ENCODE data around the gene CIROP.

Gene CIROP, protein sequence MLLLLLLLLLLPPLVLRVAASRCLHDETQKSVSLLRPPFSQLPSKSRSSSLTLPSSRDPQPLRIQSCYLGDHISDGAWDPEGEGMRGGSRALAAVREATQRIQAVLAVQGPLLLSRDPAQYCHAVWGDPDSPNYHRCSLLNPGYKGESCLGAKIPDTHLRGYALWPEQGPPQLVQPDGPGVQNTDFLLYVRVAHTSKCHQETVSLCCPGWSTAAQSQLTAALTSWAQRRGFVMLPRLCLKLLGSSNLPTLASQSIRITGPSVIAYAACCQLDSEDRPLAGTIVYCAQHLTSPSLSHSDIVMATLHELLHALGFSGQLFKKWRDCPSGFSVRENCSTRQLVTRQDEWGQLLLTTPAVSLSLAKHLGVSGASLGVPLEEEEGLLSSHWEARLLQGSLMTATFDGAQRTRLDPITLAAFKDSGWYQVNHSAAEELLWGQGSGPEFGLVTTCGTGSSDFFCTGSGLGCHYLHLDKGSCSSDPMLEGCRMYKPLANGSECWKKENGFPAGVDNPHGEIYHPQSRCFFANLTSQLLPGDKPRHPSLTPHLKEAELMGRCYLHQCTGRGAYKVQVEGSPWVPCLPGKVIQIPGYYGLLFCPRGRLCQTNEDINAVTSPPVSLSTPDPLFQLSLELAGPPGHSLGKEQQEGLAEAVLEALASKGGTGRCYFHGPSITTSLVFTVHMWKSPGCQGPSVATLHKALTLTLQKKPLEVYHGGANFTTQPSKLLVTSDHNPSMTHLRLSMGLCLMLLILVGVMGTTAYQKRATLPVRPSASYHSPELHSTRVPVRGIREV

DNA sequence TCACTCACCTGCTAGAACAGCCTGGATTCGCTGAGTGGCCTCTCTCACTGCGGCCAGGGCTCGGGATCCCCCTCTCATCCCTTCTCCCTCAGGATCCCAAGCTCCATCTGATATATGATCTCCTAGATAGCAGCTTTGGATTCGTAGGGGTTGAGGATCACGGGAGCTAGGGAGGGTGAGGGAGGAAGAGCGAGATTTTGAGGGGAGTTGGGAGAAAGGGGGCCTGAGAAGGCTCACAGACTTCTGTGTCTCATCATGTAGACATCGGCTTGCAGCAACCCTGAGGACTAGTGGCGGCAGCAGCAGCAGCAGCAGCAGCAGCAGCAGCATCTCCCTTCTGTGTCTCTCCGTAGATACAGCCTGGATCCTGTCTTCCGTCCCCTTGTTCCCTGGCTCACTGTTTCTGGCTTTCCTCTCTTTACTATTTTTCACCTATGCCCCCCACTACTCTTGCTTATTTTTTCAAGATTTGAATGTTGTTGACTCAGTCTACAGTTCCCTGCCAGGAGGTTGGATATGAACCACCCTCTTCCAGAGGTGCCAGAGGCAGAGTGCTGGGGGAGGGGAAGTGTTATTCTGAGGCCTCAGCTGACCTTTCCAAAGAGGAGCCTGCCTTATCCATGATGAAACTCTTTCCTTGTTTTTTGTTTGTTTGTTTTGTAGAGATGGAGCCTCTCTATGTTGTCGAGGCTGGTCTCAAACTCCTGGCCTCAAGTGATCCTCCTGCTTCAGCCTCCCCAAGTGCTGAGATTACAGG is at the start of gene CIROP:
Gene CIROP (minus strand): TSS at position 399 of the 757 bp plus-strand sequence. CDS start 69 bp downstream, at position 330.
- no peak for FAIRE-seq
- TF ChIP-seq POLR2A (IDR thresholded peaks at IDR 0.05; ENCODE audit: low read depth, low read length): no peak
- no peak for DNase-seq (ENCODE audit: insufficient read length, low spot score)

DNA sequence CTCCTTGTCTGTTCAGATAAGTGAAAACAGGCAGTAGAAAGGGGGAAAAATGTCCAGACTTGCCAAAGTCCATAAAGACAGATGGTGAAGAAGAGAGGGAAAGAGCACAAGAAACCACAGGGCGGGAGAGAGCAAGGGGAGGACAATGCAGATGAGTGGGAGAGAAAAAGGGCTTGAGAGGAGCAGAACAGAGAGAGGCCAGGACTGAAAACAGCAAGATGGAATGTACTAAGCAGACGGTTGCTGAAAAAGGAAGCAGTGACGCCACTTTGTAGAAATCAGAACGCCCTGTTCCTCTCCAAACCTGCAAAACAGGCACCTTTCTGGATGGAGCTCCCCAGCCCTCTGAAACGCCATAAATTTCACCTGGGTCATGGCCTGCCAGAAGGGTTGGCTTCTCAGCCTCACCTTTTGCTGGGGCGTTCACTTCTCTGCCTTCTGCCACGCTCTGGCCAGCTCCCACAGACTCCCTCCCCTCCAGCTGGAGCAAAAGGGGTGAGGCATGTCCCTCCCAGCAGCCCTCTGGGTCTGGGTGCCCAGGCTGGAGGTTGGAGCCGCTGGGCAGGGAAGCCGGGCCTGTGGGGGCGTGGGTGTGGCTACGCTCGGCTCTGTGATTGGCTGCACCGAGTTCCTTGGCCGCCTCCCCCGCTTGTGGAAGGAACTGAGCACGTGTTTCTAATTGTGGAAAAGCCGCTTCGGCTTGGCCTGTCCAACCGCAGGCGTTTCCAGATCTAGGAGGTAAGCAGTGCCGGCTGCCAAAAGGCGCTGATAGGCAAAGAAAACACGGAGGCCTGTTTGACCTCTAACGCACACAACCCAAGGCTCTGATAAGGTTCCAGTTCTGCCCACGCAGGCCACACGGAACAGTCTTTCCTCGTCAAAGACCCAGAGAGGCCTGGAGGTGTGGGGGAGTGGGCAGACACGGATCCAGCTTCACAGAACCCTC is 49.3 kb upstream of the CIROP start:
- TF ChIP-seq POLR2A (IDR thresholded peaks at IDR 0.05; ENCODE audit: low read depth, low read length): no peak
- DNase-seq (ENCODE audit: insufficient read length, low spot score) (no peak), FAIRE-seq (no peak)

DNA sequence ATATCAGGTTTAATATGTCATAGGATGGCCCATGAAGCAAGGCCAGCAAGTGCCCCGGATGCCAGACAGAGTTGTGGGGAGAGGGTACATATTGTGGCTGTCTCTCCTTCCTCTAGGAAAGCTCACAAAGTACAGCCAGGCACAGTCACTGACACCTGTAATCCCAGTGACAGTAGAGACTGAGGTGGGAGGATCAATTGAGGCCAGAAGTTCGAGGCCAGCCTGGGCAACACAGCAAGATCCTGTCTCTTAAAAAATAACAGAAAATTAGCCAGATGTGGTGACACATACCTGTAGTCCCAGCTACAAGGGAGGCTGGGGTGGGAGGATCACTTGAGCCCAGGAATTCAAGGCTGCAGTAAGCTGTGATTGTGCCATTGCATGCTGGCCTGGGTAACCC is 46.6 kb upstream of the CIROP start:
- no peak for FAIRE-seq
- no peak for TF ChIP-seq POLR2A (IDR thresholded peaks at IDR 0.05; ENCODE audit: low read depth, low read length)
- no peak for DNase-seq (ENCODE audit: insufficient read length, low spot score)

DNA sequence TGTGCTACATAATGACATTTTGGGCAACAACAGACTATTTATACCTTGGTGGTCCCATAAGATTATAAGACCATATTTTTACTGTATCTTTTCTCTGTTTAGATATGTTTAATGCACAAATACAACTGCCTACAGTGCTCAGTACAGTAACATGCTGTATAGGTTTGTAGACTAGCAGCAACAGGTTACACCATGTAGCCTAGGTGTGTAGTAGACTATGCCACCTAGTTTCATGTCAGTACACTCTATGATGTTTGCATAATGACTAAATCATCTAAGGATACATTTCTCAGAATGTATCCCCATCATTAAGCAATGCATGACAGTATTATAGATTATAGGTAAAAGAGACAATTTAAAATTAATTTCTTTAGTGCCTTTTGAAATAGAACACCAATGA is 45.0 kb upstream of the CIROP start:
- no peak for FAIRE-seq
- no peak for DNase-seq (ENCODE audit: insufficient read length, low spot score)
- no peak for TF ChIP-seq POLR2A (IDR thresholded peaks at IDR 0.05; ENCODE audit: low read depth, low read length)

DNA sequence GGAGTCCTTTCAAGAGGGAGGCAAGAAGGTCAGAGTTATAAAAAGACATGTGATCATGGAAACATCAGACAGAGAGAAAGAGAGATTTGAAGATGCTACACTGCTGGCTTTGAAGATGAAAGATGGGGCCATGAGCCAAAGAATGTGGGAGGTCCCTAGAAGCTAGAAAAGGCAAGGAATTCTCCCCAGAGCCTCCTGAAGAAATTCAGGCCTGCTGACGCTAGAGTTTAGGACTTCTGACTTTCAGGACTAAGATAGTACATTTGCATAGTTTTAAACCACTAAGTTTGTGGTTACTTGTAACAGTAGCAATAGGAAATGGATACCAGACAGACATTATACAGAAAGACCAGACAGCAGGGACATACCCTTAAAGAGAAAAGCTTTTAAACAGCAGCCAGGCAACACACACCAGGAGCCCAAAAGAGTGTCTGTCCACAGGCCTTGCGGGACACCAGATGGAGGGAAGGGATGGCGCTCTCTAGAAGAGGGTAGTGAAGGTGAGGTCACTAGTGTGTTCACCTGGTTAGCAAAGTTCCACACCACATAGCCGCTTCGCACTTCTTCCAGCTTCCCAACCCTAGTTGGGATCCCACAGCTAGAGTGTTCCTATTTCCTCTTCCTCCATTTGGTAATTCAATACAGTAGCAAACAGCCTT is 43.9 kb upstream of the CIROP start:
- DNase-seq (ENCODE audit: insufficient read length, low spot score) (no peak), FAIRE-seq (no peak)
- TF ChIP-seq POLR2A (IDR thresholded peaks at IDR 0.05; ENCODE audit: low read depth, low read length): no peak

DNA sequence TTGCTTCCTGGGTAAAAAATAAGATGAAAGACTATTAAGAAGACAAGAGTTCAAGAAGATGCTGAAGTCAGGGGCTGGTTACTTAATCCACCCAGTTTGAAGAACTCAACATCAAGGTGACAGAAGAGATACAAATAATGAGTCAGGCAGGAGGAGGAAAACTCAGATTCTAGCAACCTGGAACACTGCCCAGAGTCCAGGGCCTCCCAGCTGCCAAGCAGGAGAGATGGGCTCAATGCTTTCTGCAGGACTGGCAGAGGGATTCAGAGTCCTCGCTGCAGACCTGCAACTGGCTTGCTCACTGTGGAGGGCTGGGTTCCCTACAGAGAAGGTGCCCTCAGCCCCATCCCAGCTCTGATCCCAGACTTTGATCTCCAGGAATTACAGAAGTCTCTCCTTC is 42.9 kb upstream of the CIROP start:
- FAIRE-seq (no peak), DNase-seq (ENCODE audit: insufficient read length, low spot score) (no peak)
- no peak for TF ChIP-seq POLR2A (IDR thresholded peaks at IDR 0.05; ENCODE audit: low read depth, low read length)

DNA sequence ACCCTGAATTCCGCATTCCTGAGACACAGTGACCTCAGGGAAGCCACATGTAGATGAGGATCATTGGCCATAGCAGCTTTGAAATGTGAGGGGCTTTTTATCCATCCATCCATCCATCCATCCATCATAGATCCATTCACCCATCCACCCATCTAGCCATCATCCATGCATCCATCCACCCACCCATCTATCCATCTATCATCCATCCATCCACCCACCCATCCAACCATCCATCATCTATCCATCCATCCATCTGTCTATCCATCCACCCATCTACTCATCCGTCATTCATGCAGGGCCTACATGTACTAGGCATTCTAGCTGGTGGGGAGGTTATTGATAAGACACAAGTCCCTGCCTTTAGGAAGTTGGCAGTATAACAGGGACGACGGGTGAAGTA is 42.2 kb upstream of the CIROP start:
- TF ChIP-seq POLR2A (IDR thresholded peaks at IDR 0.05; ENCODE audit: low read depth, low read length): no peak
- FAIRE-seq (no peak), DNase-seq (ENCODE audit: insufficient read length, low spot score) (no peak)

DNA sequence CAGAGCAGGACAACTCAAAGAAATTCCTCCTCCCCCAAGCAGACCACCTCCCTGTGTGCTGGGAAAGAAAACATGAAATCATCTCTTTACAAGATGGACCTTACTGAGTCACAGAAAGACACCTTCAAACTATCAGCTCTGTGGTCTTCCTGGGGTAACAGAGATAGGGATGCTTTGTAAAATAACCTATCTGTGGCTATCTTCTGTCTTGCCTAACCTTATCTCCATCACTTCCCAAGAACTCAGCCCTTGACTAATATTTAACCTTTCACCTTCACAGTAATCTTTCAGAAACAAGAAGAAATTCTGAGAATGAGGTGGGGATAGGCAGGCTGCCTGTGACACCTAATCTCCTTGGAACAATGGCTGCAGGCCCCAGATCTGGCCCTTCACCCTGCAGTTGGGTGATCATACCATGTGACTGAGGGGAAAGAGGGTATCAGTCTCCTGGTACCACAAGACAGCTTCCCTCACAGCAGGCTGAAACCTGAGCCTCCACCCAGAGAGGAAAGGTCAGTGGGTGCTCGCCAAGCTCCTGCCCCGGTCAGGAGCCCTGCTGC is 41.6 kb upstream of the CIROP start:
- DNase-seq (ENCODE audit: insufficient read length, low spot score) (no peak), FAIRE-seq (no peak)
- TF ChIP-seq POLR2A (IDR thresholded peaks at IDR 0.05; ENCODE audit: low read depth, low read length): no peak

DNA sequence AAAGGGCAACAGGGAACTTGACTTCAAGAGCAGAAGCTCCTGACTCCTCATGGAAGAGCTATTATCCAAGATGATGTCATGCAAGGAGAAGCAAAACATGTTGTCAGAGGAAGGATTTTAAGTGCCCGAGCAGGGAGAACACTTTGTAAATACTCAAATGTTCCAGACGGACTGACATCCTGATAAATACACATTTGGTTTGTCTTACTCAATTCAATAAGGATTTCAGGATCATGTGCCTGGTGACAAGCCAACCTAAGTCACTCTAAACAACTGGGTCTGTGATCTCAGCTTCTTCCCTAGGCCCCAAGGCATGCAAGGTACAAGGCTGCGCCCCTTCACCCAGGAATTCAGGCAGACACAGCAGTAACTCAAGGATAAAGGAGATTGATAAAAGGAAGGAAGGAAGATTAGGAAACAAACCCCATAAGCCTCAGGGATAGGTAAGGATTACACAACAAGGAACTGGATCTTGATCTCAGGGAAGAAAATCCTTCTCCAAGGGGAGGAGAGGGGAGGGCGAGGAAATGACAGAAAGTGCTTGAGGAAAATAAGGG is 41.1 kb upstream of the CIROP start:
- FAIRE-seq (no peak), DNase-seq (ENCODE audit: insufficient read length, low spot score) (no peak)
- no peak for TF ChIP-seq POLR2A (IDR thresholded peaks at IDR 0.05; ENCODE audit: low read depth, low read length)

DNA sequence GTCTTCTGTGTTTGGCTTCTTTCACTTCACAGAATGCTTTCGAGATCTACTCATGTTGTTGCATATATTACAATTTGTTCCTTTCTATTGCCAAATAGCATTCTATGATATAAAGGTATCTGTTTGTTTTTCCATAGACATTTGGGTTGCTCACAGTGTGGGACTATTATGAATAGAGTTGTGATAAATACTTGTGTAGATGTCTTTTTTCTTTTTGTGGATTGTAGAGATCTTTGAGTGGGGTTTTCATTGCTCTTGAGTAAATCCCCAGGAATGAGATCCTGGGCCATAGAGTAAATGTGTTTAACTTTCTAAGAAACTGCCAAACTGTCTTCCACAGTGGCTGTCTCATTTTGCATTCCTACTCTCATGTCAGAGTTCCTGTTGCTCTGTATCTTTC is 39.1 kb upstream of the CIROP start:
- no peak for TF ChIP-seq POLR2A (IDR thresholded peaks at IDR 0.05; ENCODE audit: low read depth, low read length)
- no peak for FAIRE-seq

DNA sequence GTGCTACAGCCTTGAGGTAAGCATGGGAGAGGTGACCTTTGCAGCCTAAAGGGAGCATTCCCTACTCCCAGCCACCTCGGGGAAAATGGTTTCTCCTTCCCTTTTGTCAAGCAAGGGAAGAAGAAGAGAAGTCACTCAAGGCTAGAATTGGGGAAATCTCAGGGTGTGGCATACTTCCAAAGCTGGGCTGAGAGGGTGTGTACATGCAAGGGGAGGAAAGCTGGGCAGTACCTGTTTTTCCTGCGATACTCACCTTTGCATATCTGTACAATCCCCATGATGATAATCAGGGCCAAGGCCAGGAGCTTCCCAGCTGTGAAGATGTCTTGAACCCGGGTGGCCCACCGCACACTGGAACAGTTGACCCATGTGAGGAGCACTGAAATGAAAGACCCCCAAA is 38.0 kb upstream of the CIROP start:
- TF ChIP-seq POLR2A (IDR thresholded peaks at IDR 0.05; ENCODE audit: low read depth, low read length): no peak
- FAIRE-seq (no peak), DNase-seq (ENCODE audit: insufficient read length, low spot score) (no peak)

More for the DNA sequence above, 39.1 kb upstream of the CIROP start:
- DNase-seq (ENCODE audit: insufficient read length, low spot score): no peak
